CD4-positive, alpha-beta T cell treated with Interleukin-15 for 1 hour (primary cell): ENCODE results near the gene REL.

Experiments
- DNase-seq: peaks from one replicate; pipeline ENCODE4 v3.0.0-alpha.2; 2020

REL gene

DNA sequence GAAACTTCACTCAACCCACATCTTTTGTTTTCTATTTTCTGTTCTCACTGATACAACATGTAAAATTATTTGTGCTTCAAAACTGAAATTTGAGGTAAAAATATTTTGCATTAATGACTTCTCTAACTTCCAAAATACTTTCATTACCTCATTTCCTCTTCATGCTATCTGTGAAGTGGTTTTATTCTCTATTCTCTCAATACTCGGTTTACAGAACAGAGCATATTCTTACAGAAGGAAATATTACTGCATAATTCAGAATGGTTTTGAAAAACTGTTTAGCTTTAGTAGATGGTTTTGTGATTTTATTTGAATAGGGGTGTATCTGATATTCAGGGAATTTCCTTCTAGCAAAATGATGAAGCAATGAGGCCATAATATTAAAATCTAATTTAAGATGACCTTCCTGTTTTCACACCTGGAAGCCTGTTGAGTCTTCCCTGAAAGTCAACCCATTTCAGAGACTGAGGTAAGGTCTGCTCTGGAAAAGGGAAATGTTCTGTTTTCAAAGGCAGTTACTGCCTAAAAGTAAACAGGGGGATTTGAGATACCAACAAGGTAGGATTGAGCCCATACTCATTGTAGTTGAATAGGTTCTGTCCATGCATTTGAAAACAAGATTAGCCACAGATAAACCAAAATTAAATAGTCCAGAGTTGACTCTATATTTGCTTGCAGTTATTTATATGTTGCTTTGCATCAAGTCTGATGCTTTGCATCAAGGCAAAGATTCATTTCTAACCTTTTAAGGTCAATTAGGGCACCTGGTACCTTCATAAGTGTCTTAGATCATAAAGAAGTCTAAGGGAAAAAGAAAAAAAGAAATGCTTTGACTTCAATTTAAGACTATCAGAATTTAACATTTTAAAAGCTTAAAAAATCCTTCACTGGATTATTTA, 85.4 kb downstream of the REL start:
- no peak for DNase-seq

DNA sequence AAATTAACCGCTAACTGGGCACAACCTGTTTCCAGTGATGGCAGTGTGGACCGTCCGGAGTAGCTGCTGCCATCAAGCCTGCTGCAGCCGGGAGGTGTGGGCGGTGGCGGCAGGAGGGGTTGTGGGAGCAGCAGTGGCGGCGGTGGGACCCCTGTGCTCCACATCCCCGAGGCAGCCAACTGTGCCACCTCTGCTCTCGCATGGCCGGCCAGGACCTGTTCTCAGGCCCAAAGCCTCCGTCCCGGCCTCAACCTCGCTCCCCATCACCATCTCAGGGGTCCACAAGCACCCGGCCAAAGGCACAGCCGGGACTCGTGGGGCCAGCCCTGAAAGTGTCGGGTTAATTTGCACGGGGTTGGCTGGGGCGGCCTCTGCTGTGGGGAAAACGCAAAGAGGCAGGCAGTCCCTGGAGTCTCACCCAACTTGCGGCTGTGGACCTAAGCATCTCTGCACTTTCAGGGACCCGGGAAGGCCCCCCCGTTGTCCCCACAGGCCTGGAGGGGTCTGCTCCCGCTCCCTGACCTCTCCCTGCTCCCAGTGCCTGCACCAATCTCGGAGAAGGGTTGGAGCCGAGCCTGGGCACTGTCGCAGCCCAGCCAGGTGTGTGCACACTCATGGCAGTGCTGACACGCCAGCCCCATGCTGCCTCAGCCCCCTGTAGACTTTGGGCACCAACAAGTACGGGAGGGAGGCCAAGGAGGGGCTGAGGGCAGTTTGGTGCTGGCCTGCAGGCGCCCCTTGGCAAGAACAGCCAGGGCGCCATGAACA, 91.7 kb downstream of the REL start:
- no peak for DNase-seq

DNA sequence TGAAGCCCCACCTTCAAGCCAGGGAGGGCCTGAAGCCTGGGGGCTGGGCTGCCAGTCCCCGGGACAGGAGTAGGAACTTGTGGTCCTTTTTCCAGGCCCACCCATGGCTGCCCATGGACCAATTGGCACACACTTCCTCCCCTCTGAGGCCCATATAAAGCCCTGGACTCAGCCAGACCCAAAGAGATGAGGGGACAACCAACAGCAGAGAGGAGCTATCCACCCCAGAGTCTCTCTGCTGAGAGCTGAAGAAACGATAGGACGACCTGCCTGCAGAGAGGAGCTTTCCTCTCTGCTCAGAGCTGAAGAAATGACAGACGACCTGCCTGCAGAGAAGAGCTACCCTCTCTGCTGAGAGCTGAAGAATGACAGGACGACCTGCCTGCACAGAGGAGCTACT, 92.3 kb downstream of the REL start:
- no peak for DNase-seq

DNA sequence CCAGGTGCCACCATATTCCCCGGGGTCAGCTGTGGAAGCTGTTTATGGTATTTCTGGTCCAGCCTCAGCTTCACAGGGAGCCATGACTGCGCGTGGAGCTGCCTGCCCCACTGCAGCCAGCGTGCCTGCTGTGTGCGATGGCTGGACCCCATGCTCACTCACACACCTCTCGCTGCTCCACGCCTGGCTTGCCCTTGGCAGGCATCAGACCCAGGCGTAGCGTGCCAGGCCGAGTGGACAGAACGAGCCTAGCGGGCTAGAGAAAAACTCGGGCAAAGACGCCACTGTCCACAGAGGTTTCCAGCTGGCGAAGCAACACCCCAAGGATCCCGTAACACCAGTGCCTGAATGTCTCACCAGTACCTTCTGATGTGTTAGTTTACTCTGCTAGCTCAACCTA, 93.3 kb downstream of the REL start:
- DNase-seq: no peak
